Spinal cord (tissue), 10 donors: Measurements from ENCODE around the gene SEC61B. TPM values are rescaled to one million over a fixed set of nuclear protein-coding genes. Genes with fewer than 3 reads are reported as not detected.

Experiments used
- DNase-seq, 6 donors: peaks; one replicate each; pipeline versions ENCODE4 v3.0.0 to v3.0.0-alpha.2; 2013 to 2015; ENCODE audit warnings: low spot score in 6 of 6, low read depth in 4 of 6
- H3K27ac ChIP-seq: one replicate; pipeline ENCODE4 v1.5.1; 2013; ENCODE audit warnings: low read depth, low read length, control low read depth
- H3K27me3 ChIP-seq: one replicate; pipeline ENCODE4 v1.6.1; 2013; ENCODE audit warnings: low read length; ENCODE audit not compliant: control insufficient read depth, insufficient read depth
- H3K36me3 ChIP-seq: one replicate; pipeline ENCODE4 v1.6.1; 2013; ENCODE audit warnings: low read length; ENCODE audit not compliant: control insufficient read depth, insufficient read depth
- H3K4me1 ChIP-seq: one replicate; pipeline ENCODE4 v1.6.1; 2013; ENCODE audit warnings: low read length; ENCODE audit not compliant: control insufficient read depth, insufficient read depth
- H3K4me3 ChIP-seq: one replicate; pipeline ENCODE4 v1.5.1; 2013; ENCODE audit warnings: low read depth, low read length, control low read depth
- H3K9me3 ChIP-seq: one replicate; pipeline ENCODE4 v1.6.1; 2013; ENCODE audit warnings: low read length; ENCODE audit not compliant: control insufficient read depth, insufficient read depth
- WGBS: methylation state at CpG from one replicate; pipeline ENCODE4 v1.1.5; 2013; ENCODE audit warnings: missing lambda C conversion rate; ENCODE audit not compliant: insufficient coverage; 5-methylcytosine and 5-hydroxymethylcytosine counted together
- polyA plus RNA-seq, 2 donors: library from polyadenylated mRNA; unstranded; fragments of 120-200 nt; gene quantifications; one replicate each; pipeline ENCODE4 v1.2.1, GENCODE V29; 2013; ENCODE audit not compliant: insufficient read length in 2 of 2
- total RNA-seq, 2 donors: library from RNA; depleted of rRNA in 1 of 2; stranded (reverse); fragments of 120-200 nt in 1 of 2; fragments of >200 nt in 1 of 2; gene quantifications; one replicate each; pipeline versions ENCODE4 v1.2.3 to v1.2.4, GENCODE V29; 2013 to 2014
- donor health status: healthy.

Gene SEC61B
- total and polyA plus RNA-seq, 4 donors, result 39.6 to 168 (median 129) TPM

DNA sequence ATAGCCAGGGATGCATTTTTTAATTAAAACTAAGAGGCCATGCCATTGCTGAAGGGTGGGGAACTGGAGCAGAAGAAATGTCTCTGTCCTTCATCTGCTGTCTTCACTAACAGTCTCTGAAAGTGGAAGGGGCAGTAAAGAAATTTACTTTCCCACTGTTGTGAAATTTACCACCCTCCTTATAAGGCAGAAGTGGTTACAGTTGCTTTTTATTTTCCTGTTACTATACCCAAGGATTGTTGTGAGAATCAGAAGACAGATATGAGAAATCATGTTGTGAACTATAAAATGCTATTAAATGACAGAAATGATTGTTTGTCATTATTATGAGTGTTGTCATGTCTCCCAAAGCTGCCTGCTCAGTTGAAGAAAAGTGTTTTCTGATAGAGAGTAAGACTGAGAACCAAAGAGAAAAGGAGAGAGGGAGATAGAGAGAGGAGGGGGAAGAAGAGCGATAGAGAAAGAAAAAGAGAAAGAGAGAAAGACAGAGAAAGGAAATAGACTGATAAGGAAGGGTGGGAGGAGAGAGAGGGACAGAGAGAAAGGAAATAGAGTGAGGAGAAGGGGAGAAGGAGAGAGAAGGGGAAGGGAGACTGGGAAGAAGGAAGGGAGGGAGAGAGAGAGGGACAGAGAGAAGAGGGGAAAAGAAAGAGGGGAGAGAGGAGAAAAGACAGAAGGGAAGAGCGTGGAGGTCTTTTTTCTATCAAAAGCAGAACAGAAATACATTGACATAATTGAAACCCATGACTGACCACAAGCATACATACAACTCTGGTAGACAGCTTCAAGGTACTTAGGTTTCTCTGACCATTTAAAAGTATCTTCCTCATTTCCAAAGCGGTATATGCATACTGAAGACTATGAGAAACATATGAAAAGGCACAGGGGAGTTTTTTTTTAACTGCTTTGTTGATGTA, 22.5 kb downstream of the SEC61B start:
- no peak for DNase-seq
- H3K4me3 ChIP-seq, result no peak overlapping the region
- no peaks in the 10 kb centered on the region for H3K9me3 ChIP-seq
- no peaks in the 10 kb centered on the region for H3K4me1 ChIP-seq
- H3K27me3 ChIP-seq, result no peaks in the 10 kb centered on the region
- H3K36me3 ChIP-seq, result no peaks in the 10 kb centered on the region
- WGBS, result 80% methylated on average over 1 of the region's 3 CpGs
- no peak overlapping the region for H3K27ac ChIP-seq

DNA sequence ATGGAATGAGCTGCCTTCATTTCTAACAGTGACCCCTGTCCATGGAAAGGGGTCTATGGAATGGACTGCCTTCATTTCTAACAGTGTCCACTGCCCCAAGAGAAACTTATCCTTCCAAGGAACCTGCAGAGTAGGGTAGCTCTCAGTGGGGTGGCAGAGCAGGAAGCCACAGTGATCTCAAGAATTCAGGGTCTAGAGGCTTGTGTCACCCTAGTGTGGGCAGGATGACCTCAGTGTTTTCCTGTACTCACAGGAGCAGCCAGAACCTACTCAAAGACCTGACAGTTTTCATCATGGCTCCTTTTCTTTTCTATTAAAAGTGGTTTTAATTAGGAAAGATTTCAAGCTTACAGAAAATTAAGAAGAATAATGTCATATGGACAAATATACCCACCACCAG, 27.5 kb downstream of the SEC61B start:
- no peak for DNase-seq
- Histone ChIP-seq H3K36me3 (no peaks in the 10 kb centered on the region), H3K27me3 (no peaks in the 10 kb centered on the region), H3K4me3 (no peak overlapping the region), H3K27ac (no peak overlapping the region), H3K9me3 (no peaks in the 10 kb centered on the region), H3K4me1 (no peaks in the 10 kb centered on the region)

DNA sequence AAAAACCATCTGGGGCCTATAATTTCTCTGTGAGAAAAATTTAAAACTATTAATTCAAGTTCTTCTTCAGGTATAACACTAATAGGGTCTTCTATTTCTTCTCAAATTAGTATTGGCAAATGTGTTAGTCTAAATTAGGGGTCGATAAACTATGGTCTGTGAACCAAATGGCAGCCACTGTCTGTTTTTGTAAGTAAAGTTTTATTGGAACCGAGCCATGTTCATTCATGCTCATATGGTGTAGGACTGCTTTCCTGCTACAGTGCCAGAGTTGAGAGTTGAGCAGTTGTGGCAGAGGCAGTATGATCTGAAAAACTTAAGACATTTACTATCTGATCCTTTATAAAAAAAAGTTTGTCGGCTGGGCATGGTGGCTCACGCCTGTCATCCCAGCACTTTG, 29.1 kb downstream of the SEC61B start:
- no peaks in the 10 kb centered on the region for H3K4me1 ChIP-seq
- no peaks in the 10 kb centered on the region for H3K9me3 ChIP-seq
- no peaks in the 10 kb centered on the region for H3K36me3 ChIP-seq
- WGBS, result 95% methylated on average over 2 of the region's 4 CpGs
- no peak overlapping the region for H3K4me3 ChIP-seq
- no peak for DNase-seq
- H3K27ac ChIP-seq, result no peak overlapping the region
- no peaks in the 10 kb centered on the region for H3K27me3 ChIP-seq

DNA sequence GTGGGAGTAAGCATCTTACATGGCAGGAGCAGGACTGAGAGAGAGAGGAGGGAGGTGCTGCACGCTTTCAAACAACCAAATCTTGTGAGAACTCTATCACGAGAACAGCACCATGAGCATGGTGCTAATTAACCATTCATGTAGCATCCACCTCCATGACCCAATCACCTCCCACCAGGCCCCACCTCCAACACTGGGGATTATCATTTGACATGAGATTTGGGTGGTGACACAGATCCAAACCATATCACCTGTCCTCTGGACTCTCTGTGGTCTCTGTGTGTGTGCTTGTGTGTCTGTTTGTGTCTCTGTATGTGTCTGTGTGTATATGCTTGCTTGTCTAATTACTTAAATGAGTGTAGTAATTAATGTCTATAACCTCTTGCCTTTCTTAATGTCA, 31.1 kb downstream of the SEC61B start:
- WGBS, result 90% methylated on average over 2 of the region's 2 CpGs
- Histone ChIP-seq H3K36me3 (no peaks in the 10 kb centered on the region), H3K4me1 (no peaks in the 10 kb centered on the region), H3K9me3 (no peaks in the 10 kb centered on the region), H3K27ac (no peak overlapping the region), H3K4me3 (no peak overlapping the region), H3K27me3 (no peaks in the 10 kb centered on the region)
- DNase-seq, result no peak

DNA sequence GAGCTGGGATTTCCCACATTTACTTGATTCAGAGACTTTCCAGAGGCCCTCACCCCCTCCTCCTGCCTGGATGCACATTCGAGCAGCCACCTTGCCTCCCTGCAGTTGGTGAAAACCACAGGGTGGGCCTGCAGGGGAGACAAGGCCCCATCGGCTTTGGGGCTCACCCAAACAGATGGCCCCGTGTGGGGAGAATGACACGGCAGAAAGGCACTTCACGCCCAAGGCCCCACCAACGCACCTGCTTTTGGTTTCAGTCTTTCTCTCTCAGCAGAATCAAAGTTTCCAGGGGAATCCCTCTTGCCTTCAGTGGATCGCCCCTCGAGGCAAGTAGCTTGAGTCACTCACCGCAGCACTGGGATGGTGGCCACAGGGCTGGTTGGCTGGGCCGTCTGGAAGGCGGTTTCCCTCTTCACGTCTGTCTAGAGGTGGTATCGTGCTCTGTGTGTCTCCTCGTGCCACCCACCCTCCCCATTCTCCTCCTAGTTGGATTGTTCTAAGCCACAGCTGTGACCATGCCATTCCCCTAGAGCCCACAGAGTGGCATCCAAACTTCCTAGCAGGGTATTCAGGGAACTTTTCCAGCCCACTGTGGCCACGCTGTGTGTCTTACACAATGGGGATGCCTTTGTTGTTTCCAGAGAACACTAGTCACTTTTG, 31.8 kb downstream of the SEC61B start:
- DNase-seq, result no peak
- H3K27ac ChIP-seq, result no peak overlapping the region
- no peak overlapping the region for H3K4me3 ChIP-seq

DNA sequence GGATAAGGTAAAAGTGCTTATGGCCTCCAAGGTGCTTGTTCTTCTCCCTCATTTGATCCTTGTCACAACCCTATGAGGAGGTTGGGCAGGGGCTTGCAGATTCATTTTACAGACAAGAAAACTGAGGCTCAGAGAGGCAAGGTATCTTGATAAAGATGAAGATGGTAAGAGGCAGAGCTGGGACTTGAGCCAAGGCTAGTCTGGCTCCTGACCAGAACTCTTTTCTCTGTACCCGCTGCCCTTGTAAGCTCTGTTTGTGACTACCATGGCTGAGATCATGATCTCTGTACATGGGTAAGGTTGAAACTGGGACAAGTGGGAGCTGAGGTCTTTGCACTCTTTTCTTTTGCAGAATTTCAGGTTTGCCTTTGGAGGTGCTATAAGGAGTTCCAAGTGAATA, 33.6 kb downstream of the SEC61B start:
- H3K9me3 ChIP-seq, result no peaks in the 10 kb centered on the region
- no peak overlapping the region for H3K27ac ChIP-seq
- H3K4me3 ChIP-seq, result no peak overlapping the region
- peaks cover 8% of the 10 kb centered on the region for H3K4me1 ChIP-seq
- DNase-seq, result no peak
- no peaks in the 10 kb centered on the region for H3K27me3 ChIP-seq
- 50% methylated on average over 1 of the region's 1 CpG for WGBS
- no peaks in the 10 kb centered on the region for H3K36me3 ChIP-seq

More for the DNA sequence above, 31.8 kb downstream of the SEC61B start:
- H3K27me3 ChIP-seq, result no peaks in the 10 kb centered on the region
- no peaks in the 10 kb centered on the region for H3K36me3 ChIP-seq
- 84% methylated on average over 15 of the region's 15 CpGs for WGBS
- no peaks in the 10 kb centered on the region for H3K9me3 ChIP-seq
- H3K4me1 ChIP-seq, result no peaks in the 10 kb centered on the region

DNA sequence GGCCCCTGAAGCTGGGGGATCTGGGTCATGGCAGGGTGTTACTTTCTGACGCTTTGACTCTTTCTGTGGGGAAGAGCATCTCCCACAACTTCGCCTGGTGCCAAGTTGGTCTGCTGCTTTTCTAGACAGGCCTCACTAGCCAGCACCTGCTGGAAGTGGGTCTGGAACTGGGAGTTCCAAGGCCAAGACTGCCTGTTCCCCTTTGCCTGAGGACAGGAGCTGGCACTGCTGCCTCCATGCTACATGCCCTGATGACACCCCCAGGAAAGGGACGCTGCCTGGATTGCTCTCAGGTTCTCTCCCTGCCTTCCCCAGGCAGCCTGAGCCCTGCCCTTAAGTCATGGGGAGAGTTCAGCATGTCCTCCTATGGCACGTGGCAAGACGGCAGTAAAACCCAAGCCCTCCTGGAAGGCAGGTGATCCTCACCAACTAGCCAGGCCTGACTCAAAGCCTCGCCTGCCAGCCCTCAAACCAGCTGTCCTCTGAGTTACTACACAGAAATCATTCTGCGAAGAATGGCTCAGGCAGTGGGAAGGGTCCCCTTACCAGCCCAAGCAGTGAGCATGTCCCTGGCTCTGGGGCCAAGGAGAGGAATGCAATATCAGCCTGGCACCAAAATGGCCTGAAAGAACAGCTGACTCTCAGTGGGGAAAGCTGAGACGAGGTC, 35.8 kb downstream of the SEC61B start:
- no peaks in the 10 kb centered on the region for H3K27me3 ChIP-seq
- H3K36me3 ChIP-seq, result no peaks in the 10 kb centered on the region
- no peaks in the 10 kb centered on the region for H3K9me3 ChIP-seq
- H3K4me3 ChIP-seq, result no peak overlapping the region
- H3K4me1 ChIP-seq, result peaks cover 8% of the 10 kb centered on the region
- DNase-seq, result no peak
- H3K27ac ChIP-seq, result no peak overlapping the region
- WGBS, result 91% methylated on average over 7 of the region's 8 CpGs

DNA sequence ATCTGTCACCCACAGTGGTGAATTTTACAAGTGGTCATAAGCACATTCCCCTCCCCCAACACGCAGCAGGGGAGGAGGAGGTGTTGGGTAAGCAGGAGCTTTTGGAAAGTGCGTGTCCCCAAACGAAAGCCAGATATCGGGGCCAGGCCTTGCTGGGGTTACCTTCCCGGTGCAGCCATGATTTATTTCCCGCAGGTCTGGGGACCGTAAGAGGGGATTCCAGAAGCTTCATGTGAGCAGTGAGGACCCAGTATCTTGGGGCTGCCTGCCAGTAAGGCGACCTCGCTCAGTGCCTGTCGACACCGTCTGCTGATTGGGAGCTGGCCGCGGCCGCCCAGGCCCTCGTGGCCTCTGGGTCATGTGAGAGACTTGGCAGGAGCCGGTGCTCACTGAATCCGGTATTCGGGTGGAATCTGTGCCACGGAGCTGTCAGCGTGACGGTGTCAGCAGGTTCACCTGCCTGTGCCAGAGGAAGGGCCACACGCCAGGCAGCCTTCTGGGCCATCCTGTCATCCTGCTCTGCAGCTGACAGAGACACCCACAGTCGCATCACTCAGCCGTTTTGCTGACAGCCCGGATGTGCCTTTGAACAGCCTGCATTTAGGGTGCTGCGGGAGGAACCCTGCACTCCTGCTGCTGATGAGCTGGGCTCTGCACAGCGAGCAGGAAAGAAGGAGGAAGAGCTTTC, 37.3 kb downstream of the SEC61B start:
- H3K36me3 ChIP-seq, result no peaks in the 10 kb centered on the region
- peak overlapping the region; percentile 26 for H3K4me3 ChIP-seq
- peak overlapping the region; percentile 7 for H3K27ac ChIP-seq
- H3K27me3 ChIP-seq, result no peaks in the 10 kb centered on the region
- H3K4me1 ChIP-seq, result peaks cover 8% of the 10 kb centered on the region
- DNase-seq, result peak in 4 of 6 donors; percentile 15 to 71 (median 42)
- H3K9me3 ChIP-seq, result no peaks in the 10 kb centered on the region
- 11% methylated on average over 26 of the region's 27 CpGs for WGBS

DNA sequence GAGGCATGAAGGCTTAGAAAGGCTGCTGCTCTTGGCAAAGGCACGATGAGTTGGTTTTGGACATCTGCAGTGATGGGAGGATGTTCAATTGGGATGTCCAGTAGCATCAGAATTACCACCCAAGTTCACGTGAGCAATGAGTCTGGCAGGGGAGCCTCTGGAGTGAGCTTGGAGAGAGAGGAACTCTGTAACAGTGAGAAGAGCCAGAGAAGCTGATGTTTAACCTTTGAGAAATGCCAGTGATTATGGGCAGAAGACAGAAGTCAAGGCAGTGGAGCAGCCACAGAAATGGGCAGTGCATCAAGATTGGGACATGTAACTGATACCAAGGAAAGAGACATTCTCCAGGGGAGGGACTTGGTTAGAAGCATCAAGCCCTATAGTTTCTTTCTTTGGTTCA, 39.8 kb downstream of the SEC61B start:
- no peak overlapping the region for H3K4me3 ChIP-seq
- no peaks in the 10 kb centered on the region for H3K27me3 ChIP-seq
- 97% methylated on average over 2 of the region's 2 CpGs for WGBS
- no peaks in the 10 kb centered on the region for H3K9me3 ChIP-seq
- DNase-seq, result no peak
- H3K4me1 ChIP-seq, result peaks cover 12% of the 10 kb centered on the region
- no peak overlapping the region for H3K27ac ChIP-seq
- H3K36me3 ChIP-seq, result no peaks in the 10 kb centered on the region
